Muscle of back (tissue), 11 donors: Measurements from ENCODE around the gene FBXL16. TPM values are rescaled to one million over a fixed set of nuclear protein-coding genes. Genes with fewer than 3 reads are reported as not detected.

Experiments
- DNase-seq, 3 donors: peaks; one replicate each; pipeline versions ENCODE4 v3.0.0 to v3.0.0-alpha.2; 2013
- polyA plus RNA-seq, 10 donors: library from polyadenylated mRNA; unstranded; fragments of 120-200 nt; gene quantifications; one replicate each; pipeline ENCODE4 v1.2.1, GENCODE V29; 2013; ENCODE audit not compliant: insufficient read length in 10 of 10

FBXL16 gene
- polyA plus RNA-seq, 10 donors, result 0.22 to 1.1 (median 0.44) TPM

- no peak for DNase-seq
Observed at GRCh38 chr16:724188-725040, 18.8 kb upstream of the FBXL16 start.

- DNase-seq, result no peak
Observed at GRCh38 chr16:723695-724094, 18.1 kb upstream of the FBXL16 start.

DNA sequence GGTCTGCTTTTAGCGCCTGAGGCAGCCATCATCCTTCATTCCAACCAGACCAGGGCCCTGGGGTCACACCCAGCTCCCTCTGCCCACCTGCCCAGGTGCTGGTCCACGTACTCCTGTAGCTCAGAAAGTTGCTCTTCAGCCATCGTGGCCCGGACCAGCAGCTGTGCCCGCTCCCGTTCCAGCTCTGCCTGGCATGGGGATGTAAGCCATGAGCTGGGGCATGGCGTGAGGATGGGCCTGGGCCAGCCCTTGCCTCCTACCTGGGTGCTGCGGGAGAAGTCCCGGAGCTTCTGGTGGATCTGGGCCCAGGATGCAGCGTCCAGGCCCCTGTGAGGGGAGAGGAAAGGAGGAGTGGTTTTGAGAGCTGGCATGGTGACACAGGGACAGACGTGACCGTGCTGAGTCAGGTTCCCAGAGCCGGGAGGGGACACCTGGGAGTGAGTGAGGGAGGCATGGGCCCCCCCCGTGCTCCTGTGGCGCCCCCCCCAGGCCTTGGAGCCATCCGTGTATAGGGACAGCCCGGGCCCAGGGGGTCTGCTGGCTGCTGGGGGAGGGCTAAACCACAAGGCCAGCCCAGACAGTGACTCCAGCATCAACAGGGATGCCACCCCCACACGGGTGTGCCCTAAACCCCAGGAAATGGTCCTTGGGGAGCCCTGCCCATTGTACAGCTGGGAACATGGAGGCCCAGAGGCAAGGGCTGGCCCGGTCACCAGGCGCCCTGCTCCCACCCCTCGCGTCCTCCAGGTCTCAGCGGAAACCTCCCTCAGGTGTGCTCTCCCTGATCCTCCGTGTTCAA, 17.4 kb upstream of the FBXL16 start:
- DNase-seq, result no peak

- no peak for DNase-seq
Observed at GRCh38 chr16:721765-722540, 16.4 kb upstream of the FBXL16 start.

DNA sequence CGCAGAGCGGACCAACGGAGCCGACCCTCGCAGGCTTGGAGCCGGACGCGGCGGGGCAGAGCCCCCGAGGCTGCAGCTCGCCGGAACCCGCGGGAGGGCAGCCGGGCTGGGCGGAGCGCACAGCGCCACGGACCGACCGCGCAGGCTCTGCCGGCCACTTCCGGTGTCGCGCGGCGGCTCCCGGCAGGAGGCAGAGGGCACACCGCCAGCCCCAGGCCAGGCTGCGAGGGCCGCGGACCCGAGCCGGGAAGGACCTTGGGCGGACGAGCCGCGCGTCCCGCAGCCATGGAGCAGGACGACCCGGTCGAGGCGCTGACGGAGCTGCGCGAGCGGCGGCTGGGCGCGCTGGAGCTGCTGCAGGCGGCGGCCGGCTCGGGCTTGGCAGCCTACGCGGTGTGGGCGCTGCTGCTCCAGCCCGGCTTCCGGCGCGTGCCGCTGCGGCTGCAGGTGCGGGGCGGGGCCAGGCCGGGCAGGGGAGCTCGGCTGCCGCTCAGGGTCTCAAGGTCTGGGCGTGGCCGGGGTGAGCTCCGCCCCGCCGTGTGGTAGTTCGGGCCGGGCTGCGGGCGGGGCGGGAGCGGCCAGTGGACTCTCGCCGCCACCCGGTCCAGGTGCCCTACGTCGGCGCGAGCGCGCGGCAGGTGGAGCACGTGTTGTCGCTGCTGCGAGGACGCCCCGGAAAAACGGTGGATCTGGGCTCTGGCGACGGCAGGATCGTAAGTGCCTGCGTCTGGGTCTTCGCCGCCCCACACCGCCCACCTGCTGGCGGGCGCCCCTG, 15.6 kb upstream of the FBXL16 start, which contains the start of gene ANTKMT:
ANTKMT (plus strand) TSS at position 157 of the 775 bp plus-strand sequence; CDS start at position 286, 129 bp downstream.
- DNase-seq, result peak; percentile 61 to 94 (median 81)

- DNase-seq, result peak; percentile 51 to 90 (median 74)
Observed at GRCh38 chr16:720447-720989, 14.9 kb upstream of the FBXL16 start.

DNA sequence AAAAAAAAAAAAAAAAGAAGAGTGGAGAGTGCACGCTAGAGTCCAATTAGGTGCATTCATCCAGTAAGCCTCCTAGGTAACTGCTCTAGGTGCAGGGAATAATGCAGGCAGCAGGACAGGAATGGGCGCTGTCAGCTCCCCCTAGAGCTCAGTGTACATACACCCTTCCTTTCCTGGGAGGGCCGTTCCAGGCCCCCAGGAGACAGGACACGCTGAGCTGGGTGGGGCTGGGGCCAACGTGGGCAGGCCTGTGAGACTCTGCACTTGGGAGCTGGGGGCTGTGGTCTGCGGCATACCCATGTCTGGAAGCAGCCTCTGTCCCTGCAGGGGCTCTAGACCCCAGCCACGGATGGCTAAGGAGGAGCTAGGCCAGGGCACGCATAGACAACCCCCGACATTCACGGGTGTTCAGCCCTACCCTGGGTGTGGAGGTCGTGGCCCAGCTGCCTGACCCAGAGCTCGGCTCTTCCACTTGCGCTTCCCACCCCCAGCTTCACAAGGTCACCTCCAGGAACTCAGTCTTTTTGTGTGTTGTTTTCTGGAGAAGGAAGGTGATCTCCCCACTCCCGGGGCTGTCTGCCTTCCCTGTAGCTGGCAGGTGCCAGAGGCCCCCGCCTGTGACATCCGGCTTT, 14.3 kb upstream of the FBXL16 start:
- no peak for DNase-seq

GRCh38 chr16:718922-719321, 13.3 kb upstream of the FBXL16 start:
- DNase-seq, result no peak

GRCh38 chr16:718389-718788, 12.8 kb upstream of the FBXL16 start:
- DNase-seq, result no peak

GRCh38 chr16:717450-718245, 12.0 kb upstream of the FBXL16 start:
- peak in 1 of 3 donors; percentile 77 for DNase-seq

DNA sequence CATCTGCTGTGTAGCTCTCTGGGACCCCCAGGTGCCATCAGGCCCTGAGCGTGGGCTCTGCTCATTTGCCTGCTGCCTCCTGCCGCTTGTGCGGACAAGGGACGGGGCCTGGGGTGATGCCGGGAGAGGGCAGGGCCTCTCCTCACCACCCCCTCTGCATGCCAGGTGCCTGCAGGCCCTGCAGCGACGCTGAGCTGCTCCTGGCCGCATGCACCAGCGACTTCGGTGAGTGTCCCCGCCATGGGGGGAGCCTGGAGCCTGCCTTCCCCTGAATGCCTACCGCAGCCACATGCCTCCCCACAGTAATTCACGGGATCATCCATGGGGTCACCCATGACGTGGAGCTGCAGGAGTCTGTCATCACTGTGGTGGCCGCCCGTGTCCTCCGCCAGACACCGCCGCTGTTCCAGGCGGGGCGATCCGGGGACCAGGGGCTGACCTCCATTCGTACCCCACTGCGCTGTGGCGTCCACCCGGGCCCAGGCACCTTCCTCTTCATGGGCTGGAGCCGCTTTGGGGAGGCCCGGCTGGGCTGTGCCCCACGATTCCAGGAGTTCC, 11.2 kb upstream of the FBXL16 start:
- DNase-seq, result no peak

GRCh38 chr16:716200-716568, 10.6 kb upstream of the FBXL16 start:
- DNase-seq, result no peak

GRCh38 chr16:715477-716199, 10.0 kb upstream of the FBXL16 start:
- peak in 1 of 3 donors; percentile 71 for DNase-seq

- DNase-seq, result peak; percentile 87 to 96 (median 93)
Observed at GRCh38 chr16:714558-715476, 9.2 kb upstream of the FBXL16 start, which contains the start of gene METRN. METRN (plus strand) TSS chr16:715118; CDS start chr16:715290, 172 bp downstream.

GRCh38 chr16:714079-714478, 8.5 kb upstream of the FBXL16 start:
- DNase-seq, result no peak

DNA sequence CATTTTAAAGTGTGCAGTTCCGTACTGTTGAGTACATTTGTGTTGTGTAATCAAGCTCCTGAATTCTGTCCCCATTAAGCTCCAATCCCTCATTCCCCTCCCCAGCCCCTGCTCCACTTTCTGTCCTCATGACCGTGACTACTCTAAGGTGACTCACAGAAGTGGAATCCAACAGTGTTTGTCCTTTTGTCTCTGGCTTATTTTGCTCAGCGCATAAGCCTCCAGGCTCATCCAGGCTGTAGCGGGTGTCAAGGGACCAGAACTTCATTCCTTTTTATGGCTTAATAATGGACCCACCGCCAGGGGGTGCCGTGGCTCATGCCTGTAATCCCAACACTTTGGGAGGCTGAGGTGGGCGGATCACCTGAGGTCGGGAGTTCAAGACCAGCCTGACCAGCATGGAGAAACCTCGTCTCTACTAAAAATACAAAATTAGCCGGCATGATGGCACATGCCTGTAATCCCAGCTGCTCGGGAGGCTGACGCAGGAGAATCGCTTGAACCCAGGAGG, 7.2 kb upstream of the FBXL16 start:
- peak in 1 of 3 donors; percentile 86 for DNase-seq
